SIG-M5 (cell line): ENCODE measurements around the gene C1GALT1.
"Not testable (repeated sequence)": the region's sequence is repeated elsewhere in the genome, so short reads cannot be mapped to it uniquely, and the experiment has no call there.

Experiments used
- DNase-seq: peaks from one replicate; lab custom pipeline; 2025; lab: John Stamatoyannopoulos, UW

C1GALT1 gene

GRCh38 chr7:7237201-7237977 lies 55.0 kb downstream of the C1GALT1 start:
- no peak for DNase-seq

GRCh38 chr7:7237978-7238267 lies 55.6 kb downstream of the C1GALT1 start:
- no peak for DNase-seq

DNA sequence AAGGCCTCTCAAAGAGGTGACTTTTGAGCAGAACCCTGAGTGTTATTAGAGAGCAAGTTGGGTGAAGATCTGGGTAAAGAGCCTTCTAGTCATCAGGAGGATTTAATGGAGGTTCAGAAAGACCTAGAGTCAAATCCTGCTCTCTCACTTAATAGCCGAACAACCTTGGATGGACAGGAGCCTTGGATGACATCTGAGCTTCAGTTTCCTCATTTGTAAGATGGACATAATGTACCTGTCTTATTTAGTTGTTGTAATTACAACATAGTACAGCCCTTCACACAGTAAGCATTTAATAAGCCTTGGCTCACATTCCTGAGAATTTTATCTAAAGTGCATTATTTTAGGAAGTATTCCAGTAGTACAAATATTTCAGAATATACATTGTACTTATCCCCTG lies 57.0 kb downstream of the C1GALT1 start:
- DNase-seq, result no peak

DNA sequence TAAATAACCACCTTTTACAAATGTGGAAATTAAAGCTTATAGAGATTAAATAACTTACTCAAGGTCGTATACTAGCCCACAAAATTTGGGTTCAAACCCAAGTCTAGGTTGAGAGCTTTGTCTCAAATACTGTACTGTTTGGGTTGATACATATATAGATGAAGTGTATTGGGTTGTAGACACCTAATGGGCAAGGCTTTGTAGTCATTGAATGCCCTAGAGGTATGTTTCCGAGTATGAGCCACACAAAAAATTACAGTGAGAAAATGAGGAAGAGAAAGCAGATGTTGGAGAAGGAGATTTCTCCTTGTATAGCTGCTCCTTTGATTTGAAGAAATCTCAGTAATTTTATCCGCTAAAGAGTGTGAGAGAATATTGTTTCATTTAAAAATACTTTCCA lies 60.6 kb downstream of the C1GALT1 start:
- DNase-seq, result no peak

DNA sequence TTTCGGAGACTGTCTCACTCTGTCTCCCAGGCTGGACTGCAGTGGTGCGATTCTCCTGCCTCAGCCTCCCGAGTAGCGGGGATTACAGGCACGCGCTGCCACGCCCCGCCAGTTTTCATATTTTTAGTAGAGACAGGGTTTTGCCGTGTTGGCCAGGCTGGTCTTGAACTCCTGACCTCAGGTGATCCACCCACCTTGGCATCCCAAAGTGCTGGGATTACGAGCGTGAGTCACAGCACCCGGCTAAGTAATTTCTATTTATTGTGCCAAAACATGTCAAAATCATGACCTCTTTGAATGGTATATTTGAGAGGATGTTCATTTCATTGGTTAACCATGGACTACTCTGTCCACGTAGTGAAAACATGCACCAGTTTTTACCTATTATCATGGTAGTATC lies 62.9 kb downstream of the C1GALT1 start:
- not testable (repeated sequence) for DNase-seq

DNA sequence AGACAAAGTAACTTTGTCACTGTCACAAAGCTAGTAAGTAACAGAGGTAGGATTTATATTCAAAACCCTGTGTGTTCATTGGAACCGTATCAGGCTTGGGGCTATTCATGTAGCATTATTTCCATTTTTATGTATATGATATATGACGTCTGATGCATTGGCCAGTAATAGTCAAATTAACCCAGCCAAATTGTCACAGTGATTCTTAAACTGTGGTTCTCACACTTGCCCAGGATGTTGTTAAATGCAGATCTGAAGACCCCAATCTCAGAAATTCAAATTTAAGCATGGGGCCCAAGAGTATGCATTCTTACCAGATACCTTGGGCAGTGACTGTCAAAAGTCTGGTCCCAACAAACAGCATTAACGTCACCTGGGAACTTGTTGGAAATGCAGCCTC lies 63.9 kb downstream of the C1GALT1 start:
- no peak for DNase-seq

GRCh38 chr7:7247658-7248057 lies 65.3 kb downstream of the C1GALT1 start:
- DNase-seq, result no peak

DNA sequence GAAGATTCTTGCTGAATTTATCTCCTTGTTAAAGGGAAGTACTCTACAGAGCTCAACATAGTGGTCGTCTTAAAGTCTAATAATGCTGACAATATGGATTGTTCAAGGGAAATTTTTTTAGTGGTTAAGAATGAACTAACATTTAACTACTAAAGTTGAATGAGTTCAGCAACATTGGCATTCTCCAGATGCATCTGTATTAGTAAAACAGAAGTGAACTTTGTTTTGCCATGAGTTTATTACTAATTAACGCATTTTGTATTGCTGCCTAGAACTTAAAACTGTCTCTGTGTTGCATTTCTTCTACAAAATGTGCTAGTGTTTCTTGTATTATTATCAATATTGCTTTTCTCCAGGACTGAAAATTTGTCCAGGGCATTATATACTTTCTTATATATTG lies 67.5 kb downstream of the C1GALT1 start:
- no peak for DNase-seq

GRCh38 chr7:7251742-7252141 lies 69.4 kb downstream of the C1GALT1 start:
- peak; percentile 85 for DNase-seq

GRCh38 chr7:7254319-7254718 lies 72.0 kb downstream of the C1GALT1 start:
- no peak for DNase-seq

- DNase-seq, result no peak
Measured at GRCh38 chr7:7254908-7255307, 72.6 kb downstream of the C1GALT1 start.

GRCh38 chr7:7256731-7257274 lies 74.5 kb downstream of the C1GALT1 start:
- DNase-seq, result no peak

DNA sequence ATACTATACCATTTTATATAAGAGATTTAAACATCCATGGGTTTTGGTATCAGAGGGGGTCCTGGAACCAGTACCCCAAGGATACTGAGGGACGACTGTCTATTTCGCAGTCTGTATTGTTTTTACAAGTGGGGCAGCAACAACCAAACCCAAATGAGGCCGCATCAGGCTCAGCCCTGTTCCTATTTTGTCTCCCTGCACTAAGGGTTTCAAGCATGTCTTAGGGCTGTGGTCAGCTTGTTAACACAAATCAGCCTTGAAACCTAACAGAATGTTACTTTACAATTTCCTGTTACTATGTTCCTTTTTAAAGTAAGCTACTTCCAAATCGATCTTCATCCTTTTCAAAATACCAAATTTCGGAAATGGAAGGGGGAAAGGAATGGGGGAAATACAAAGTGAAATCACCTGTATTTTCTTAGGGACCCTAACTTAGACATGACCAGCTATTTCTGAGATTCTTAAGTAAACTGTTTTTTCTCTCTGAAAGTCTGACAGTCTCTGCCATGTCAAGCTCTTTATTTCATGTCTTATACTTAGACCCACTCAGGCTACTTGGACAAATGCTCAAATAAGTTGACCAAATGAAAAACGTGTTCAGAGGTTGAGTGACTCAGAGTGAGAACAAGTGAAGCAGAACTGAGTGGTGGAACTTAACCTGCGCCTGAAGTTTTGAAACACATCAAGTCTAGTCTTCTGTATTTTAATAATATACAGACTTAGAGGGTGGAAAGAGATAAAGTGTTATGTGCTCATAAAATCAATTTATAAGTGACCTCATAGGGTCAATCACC lies 75.8 kb downstream of the C1GALT1 start:
- no peak for DNase-seq

GRCh38 chr7:7261863-7262262 lies 79.5 kb downstream of the C1GALT1 start:
- no peak for DNase-seq

GRCh38 chr7:7263297-7264230 lies 81.2 kb downstream of the C1GALT1 start:
- no peak for DNase-seq

- DNase-seq, result no peak
Measured at GRCh38 chr7:7264306-7265040, 82.1 kb downstream of the C1GALT1 start.

DNA sequence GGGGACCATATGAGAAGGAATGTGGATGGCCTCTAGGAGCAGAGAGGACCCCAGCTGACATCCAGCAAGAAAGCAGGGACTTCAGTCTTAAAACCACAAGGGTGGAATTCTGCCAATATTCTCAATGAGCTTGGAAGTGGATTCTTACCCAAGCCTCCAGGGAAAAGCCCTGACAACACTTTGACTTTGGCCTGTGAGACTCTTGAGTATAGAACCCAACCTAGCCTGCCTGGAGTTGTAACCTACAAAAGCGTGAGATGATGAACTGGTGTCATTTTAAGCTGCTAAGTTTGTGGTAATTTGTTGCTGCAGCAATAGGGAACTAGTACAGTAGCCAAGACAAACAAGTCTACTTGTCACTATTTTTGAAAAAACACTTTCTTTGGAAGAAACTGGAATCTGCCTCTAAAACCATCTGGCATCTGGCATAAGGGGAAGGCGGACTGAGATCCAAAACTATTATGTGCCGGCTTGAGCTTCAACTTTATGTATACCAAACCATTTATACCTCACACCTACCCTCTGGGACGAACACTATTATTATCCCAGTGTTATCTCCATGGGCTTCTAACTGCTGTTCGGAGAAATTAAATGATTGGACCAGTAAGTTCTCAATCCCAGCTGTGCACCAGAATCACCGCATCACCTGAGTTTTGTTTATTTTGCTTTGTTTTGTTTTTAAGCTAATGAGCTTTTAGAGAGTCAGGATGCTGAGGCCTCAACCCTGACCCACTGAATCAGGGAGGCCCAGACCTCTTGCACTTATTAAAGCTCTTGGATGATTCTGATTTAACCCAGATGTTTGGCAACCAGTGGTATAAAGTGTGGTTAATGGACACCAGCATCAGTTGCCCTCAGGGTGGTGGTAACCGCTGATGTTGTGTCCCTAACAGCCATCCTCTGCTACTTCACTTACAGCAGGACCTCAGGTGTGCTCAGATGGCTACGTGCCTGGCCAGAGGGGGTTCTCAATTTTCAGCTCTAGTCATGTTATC lies 83.0 kb downstream of the C1GALT1 start:
- DNase-seq, result no peak

DNA sequence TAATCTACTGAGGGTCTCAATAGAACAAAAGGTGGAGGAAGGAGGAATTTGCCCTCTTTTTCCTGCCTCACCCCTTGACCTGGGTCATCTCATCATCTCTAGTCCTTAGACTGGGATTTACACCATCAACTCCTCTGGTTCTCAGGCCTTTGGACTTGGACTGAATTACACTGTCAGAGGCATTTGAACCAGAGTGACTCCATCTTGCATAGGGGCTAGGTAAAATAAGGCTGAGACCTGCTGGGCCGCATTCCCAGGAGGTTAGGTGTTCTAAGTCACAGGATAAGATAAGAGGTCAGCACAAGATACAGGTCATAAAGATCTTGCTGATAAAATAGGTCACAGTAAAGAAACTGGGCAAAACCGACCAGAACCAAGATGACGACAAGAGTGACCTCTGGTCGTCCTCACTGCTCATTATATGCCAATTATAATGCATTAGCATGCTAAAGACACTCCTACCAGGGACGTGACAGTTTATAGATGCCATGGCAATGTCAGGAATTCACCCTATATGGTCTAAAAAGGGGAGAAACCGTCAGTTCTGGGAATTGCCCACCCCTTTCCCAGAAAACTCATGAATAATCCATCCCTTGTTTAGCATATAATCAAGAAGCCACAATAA lies 84.0 kb downstream of the C1GALT1 start:
- no peak for DNase-seq

GRCh38 chr7:7271094-7271874 lies 88.9 kb downstream of the C1GALT1 start:
- DNase-seq, result no peak
